GM19395 (cell line): ENCODE results near the gene ERC1.

ENCODE experiments used
- ATAC-seq: cut with Tn5 transposase; IDR thresholded peaks from one replicate; pipeline ENCODE4 v1.9.1; 2021; ENCODE audit warnings: mild to moderate bottlenecking, moderate library complexity; ENCODE audit not compliant: unreplicated experiment

ERC1 gene

GRCh38 chr12:1528791-1529190, 537.8 kb downstream of the ERC1 start:
- ATAC-seq: no peak

GRCh38 chr12:1529228-1529861, 538.3 kb downstream of the ERC1 start:
- no peak for ATAC-seq

DNA sequence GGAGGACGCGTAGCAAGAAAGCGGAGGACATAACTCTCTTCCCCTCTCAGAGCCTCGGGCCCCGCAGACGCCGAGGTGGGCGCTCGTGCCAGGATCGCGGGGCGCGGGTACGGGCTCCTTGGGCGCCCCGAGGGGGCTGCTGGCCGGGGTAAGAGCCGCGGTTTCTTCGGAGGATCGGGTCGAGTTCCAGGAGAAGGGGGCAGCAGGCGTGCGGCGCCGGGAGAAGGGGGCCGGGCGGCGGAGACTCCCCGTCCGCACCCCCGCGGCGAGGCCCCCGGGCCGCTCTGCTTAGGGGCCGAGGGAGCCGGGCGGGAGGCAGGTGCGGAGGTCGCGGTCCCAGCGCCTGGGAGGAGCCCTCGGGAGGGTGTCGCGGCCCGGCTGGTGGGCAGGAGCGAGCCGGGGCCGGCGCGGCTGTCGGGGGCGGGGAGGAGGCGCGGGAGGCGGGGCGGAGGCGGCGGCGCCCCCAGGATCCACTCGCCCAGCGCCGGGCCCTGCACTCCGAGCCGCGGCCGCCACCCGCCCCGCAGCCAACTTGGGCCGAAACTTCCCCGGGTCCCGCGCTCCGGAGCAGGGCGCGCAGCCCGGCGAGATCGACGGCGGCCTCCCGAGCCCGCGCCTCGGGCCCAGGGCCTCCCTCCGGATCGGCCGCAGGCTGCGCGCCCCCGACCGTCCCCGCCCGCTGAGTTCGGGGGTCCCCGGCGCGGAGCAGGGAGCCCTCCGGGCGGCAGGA, 539.0 kb downstream of the ERC1 start:
- no peak for ATAC-seq

- ATAC-seq: no peak
Measured at GRCh38 chr12:1530592-1531152, 539.6 kb downstream of the ERC1 start.

- ATAC-seq: no peak
Measured at GRCh38 chr12:1531153-1531653, 540.2 kb downstream of the ERC1 start.

GRCh38 chr12:1531654-1532374, 540.8 kb downstream of the ERC1 start:
- no peak for ATAC-seq

DNA sequence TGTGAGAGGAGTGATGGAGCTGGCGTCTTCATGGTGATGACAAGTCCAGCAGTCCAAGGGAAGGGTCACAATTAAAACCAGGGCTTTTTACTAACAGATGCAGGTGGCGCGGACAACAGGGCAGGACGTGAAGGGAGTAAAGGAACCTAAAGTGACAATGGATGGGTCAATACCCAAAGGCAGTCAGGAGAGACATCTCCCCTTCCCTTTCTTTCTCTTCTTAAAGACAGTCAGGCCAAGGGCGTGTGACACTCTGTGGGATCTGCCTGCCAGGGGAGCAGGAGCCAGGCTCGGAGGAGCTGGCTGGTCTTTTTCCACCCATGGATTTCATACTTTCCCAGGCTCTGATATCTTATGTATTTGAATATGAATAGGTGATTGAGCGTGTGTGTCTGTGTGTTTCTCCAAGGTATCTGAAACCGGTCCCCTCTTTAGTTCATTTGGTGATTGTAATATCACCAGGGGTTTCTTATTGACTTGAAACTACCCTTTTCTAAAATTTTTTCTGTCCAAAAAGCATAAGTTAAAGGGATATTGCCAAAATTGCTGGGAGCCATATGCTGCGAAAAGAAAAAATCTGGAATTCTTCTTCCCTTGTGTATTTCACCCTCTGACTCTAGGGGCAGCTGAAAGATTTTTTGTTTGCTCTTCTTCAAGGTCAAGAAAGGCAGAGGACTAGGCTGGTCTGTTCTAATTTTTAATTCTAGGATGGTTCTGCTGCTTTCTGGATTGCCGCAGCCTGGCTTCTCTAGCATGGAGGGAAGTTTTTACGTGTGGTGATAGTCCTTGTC, 541.5 kb downstream of the ERC1 start:
- no peak for ATAC-seq

DNA sequence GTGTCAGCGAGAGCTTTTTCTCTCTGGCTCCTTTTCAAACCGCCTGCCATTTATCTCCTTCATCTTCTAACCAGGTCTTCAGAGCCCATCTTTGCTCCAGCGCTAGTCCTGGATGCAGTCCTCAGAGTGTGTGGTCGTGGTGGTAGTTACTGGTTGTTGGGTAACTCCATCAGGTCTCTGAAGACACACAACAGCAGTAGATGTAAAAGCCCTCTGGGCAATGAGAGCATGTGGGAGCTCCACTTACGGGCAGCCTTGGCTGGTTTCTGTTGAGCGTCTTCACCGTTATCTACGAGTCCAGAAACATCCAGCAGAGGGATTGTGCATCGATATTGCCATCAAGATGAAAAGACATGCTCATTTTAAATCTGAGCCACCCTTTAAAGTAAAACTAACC, 542.2 kb downstream of the ERC1 start:
- peak; percentile 15 for ATAC-seq

DNA sequence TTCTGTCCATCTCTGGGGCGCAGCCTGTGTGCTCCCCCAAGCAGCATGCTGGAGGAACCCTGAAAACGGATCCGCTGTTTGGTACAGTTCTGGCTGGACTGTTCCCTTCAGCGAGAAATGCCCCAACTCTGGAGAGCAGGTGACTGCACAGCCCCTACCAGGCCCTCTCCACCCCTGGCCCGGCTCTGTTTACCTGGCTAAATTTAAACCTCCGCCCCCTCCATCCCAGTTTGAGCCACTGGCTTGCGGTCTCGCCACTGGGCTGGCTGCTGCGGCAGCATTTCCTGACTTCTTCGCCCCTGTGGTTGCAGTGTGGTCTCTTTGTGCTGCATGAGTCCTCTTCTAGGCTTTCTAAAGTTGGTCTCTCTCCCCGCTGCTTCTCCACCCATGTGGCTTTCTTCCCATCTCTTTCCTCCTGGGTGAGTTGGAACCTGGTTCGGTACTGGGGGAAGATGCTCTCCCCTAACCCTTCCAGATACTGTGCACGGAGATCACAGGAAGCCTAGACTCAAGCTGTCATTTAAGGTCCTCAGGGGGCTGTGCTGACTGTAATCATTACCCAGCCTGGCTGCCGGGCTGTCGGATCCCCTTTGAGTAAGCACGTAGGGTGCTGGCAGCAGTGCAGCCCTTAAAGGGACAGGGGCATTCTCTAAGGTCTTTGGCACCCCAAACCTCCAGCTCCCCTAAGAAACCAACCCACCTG, 542.7 kb downstream of the ERC1 start:
- peak; percentile 58 for ATAC-seq

DNA sequence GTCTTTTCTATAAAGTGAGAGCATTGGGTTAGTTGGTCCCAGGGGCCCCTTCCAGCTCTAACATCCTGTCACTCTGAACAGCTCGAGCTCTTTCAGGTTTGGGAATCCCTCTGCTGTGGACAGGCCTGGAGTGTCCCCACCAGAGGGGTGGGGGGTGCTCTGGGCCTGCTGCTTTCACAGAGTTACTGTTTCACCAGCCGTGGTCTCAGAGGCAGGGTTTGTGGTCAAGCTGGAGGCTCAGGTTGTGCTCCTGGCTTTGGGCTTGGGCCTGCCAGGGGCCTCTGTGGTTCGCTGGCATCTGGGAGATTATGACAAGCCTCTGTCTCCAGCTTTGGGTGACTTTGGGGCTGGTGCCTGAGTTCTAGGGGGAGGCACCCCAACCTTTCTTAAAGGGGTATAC, 543.7 kb downstream of the ERC1 start:
- ATAC-seq: no peak

DNA sequence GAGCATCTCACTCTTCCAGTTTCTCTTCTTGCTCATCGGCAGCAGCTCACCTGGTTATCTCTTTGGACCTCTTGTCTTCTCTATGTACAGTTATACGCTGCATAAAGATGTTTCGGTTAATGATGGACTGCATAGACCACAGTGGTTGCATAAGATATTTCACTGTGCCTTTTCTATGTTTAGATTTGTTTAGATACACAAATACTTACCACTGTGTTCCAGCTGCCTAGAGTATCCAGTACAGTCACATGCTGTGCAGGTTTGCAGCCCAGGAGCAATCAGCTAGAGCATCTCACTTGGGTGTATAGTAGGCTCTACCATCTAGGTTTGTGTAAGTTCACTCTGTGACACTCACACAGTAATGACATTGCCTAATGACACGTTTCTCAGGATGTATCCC, 545.8 kb downstream of the ERC1 start:
- no peak for ATAC-seq

DNA sequence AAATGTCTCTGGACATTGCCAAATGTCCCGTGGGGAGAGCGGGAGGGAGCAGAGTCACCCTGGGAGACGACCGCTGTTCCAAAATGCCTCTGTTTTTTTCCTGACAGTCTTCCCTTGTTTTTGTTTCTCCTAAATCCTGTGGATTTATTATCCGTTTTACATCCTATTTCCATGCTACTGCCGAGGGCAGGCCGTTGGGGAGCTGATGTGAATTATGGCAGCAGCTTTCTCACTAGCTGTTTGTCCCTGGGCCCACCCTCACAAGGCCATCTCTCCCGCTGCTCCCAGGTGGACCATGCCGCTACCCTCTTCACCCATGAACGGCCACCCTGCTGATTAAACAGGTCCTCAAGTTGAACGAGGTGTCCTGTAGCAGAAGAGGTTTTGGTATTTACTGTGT, 548.1 kb downstream of the ERC1 start:
- ATAC-seq: no peak

- ATAC-seq: no peak
Measured at GRCh38 chr12:1540690-1541089, 549.7 kb downstream of the ERC1 start.

- ATAC-seq: no peak
Measured at GRCh38 chr12:1542599-1542998, 551.6 kb downstream of the ERC1 start.

DNA sequence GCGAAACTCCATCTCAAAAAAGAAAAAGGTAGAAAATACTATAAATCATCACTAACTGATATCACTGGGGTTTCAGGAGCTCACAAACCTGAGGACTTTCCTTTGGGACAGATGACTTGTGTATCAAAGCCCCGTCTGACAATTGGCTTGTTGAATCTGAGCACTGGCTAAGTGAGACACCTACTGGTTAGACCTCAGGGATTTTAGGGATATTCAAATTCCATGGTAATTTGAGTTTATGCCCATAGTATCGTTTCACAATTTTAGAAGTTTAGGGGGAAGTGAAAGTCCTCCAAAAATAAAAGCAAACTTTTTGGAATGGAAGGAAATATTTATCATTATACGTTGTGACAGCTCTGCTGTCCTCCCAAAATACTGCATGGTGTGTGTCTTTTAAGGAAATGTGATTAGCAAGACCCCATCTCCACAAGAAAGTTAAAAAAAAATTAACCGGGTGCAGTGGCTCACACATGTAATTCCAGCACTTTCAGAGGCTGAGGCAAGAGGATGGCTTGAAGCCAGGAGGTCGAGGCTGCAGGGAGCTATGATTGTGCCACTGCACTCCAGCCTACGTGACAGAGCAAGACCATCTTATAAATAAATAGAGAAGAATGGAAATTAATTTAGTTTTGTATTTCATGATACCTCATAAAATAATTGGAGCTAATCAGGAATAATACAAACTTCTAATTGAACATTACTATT, 554.1 kb downstream of the ERC1 start:
- no peak for ATAC-seq
